Vagina (tissue), 2 donors: Measurements from ENCODE around the gene RAB32.

Source experiments
- CTCF ChIP-seq, 3 experiments: fragments of 450-650 bp in 2 of 3; fragments of 200-600 bp in 1 of 3; sonication (generic) in 1 of 3; IDR thresholded peaks; one replicate each; pipeline ENCODE4 v1.5.1; 2017 to 2019; ENCODE audit warnings: antibody characterized with exemption in 3 of 3, mild to moderate bottlenecking in 2 of 3, moderate library complexity in 2 of 3
- POLR2A ChIP-seq, 2 donors: fragments of 450-650 bp; IDR thresholded peaks; one replicate each; pipeline ENCODE4 v1.6.1; 2017; ENCODE audit warnings: antibody characterized with exemption in 2 of 2, mild to moderate bottlenecking in 2 of 2, moderate library complexity in 2 of 2

- TF ChIP-seq CTCF (IDR thresholded peaks at IDR 0.05), result no peak
- TF ChIP-seq POLR2A (IDR thresholded peaks at IDR 0.05), result no peak
These were observed 48.8 kb downstream of the RAB32 start for GRCh38 chr6:146592451-146592850.
